HepG2 (cell line): ENCODE measurements around the gene FCHO2.

ENCODE experiments used
- EP300 ChIP-seq, 3 experiments: sonication (generic) in 1 of 3; formaldehyde crosslinking in 1 of 3; IDR thresholded peaks; 2 replicates each; pipeline versions ENCODE4 v1.5.1 to v1.6.1; 2011 to 2020; ENCODE audit warnings: low read depth in 2 of 3, low read length in 2 of 3, borderline replicate concordance in 1 of 3, improper control_type of control experiment in 1 of 3, mild to moderate bottlenecking in 1 of 3, missing genetic modification reagents in 1 of 3, moderate library complexity in 1 of 3
- KAT2B ChIP-seq: fragments of 150-350 bp; IDR thresholded peaks from 2 replicates; pipeline ENCODE4 v1.6.1; 2014; ENCODE audit warnings: low read depth, low read length, borderline replicate concordance
- RELA ChIP-seq: sonication (generic); formaldehyde crosslinking; IDR thresholded peaks from 2 replicates; pipeline ENCODE4 v1.4.0; 2020; ENCODE audit warnings: missing genetic modification reagents
- SMARCC2 ChIP-seq: fragments of 450-650 bp; IDR thresholded peaks from 2 replicates; pipeline ENCODE4 v1.6.1; 2017; ENCODE audit warnings: antibody characterized with exemption, mild to moderate bottlenecking
- SMC3 ChIP-seq: IDR thresholded peaks from 2 replicates; pipeline ENCODE4 v1.6.1; 2011; ENCODE audit warnings: low read length, improper control_type of control experiment
- SOX5 ChIP-seq: IDR thresholded peaks from 2 replicates; pipeline ENCODE4 v1.6.1; 2016; ENCODE audit warnings: borderline replicate concordance
- YY1 ChIP-seq: IDR thresholded peaks from 2 replicates; pipeline ENCODE4 v1.6.1; 2011; ENCODE audit warnings: low read length, low read depth, moderate library complexity, mild to moderate bottlenecking; ENCODE audit not compliant: insufficient read depth, insufficient replicate concordance
- ZNF124 ChIP-seq: sonication (generic); formaldehyde crosslinking; IDR thresholded peaks from 2 replicates; pipeline ENCODE4 v1.4.0; 2020; ENCODE audit warnings: missing genetic modification reagents
- TF ChIP-seq, protein P1 (sequence below): IDR thresholded peaks from 2 replicates; pipeline ENCODE4 v1.6.1; 2016
- TF ChIP-seq, protein P2 (sequence below): sonication (generic); formaldehyde crosslinking; IDR thresholded peaks from 2 replicates; pipeline ENCODE4 v1.5.1; 2020; ENCODE audit warnings: missing genetic modification reagents, mild to moderate bottlenecking, borderline replicate concordance
- TF ChIP-seq, protein P3 (sequence below): sonication (generic); formaldehyde crosslinking; conservative IDR thresholded peaks from 2 replicates; pipeline ENCODE4 v1.4.0; 2020; ENCODE audit warnings: mild to moderate bottlenecking, missing genetic modification reagents, moderate library complexity
- TF ChIP-seq, protein P4 (sequence below): sonication (generic); formaldehyde crosslinking; IDR thresholded peaks from 2 replicates; pipeline ENCODE4 v1.5.0; 2020; ENCODE audit warnings: mild to moderate bottlenecking, missing genetic modification reagents, moderate library complexity

DNA sequence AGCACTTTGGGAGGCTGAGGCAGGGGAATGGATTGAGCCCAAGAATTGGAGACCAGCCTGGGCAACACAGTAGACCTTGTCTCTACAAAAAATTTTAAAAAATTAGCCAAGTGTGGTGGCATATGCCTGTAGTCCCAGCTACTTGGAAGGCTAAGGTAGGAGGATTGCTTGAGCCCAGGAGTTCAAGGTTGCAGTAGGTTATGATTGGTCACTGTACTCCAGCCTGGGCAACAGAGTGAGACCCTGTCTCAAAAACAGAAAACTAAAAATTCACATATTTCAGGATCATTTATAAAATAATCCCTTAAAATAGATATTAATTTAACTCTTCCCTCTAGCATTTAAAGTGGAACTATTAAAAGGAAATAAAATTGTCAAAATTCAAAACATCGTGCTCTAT, 3.4 kb downstream of the FCHO2 start:
- no peak for TF ChIP-seq SMC3
- TF ChIP-seq, protein P1, sequence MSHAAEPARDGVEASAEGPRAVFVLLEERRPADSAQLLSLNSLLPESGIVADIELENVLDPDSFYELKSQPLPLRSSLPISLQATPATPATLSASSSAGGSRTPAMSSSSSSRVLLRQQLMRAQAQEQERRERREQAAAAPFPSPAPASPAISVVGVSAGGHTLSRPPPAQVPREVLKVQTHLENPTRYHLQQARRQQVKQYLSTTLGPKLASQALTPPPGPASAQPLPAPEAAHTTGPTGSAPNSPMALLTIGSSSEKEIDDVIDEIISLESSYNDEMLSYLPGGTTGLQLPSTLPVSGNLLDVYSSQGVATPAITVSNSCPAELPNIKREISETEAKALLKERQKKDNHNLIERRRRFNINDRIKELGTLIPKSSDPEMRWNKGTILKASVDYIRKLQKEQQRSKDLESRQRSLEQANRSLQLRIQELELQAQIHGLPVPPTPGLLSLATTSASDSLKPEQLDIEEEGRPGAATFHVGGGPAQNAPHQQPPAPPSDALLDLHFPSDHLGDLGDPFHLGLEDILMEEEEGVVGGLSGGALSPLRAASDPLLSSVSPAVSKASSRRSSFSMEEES (CRISPR knock-in tag), result no peak
- TF ChIP-seq RELA (CRISPR knock-in tag), result no peak
- TF ChIP-seq EP300 (IDR thresholded peaks at IDR 0.05; ENCODE audit: low read depth in 2 of 2, low read length in 2 of 2), result no peak
- TF ChIP-seq EP300 (CRISPR knock-in tag; IDR thresholded peaks at IDR 0.05; ENCODE audit: borderline replicate concordance), result no peak
- TF ChIP-seq, protein P2, sequence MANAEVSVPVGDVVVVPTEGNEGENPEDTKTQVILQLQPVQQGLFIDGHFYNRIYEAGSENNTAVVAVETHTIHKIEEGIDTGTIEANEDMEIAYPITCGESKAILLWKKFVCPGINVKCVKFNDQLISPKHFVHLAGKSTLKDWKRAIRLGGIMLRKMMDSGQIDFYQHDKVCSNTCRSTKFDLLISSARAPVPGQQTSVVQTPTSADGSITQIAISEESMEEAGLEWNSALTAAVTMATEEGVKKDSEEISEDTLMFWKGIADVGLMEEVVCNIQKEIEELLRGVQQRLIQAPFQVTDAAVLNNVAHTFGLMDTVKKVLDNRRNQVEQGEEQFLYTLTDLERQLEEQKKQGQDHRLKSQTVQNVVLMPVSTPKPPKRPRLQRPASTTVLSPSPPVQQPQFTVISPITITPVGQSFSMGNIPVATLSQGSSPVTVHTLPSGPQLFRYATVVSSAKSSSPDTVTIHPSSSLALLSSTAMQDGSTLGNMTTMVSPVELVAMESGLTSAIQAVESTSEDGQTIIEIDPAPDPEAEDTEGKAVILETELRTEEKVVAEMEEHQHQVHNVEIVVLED (CRISPR knock-in tag), result no peak
- no peak for TF ChIP-seq YY1
- TF ChIP-seq SOX5, result no peak
- no peak for TF ChIP-seq SMARCC2
- TF ChIP-seq, protein P3, sequence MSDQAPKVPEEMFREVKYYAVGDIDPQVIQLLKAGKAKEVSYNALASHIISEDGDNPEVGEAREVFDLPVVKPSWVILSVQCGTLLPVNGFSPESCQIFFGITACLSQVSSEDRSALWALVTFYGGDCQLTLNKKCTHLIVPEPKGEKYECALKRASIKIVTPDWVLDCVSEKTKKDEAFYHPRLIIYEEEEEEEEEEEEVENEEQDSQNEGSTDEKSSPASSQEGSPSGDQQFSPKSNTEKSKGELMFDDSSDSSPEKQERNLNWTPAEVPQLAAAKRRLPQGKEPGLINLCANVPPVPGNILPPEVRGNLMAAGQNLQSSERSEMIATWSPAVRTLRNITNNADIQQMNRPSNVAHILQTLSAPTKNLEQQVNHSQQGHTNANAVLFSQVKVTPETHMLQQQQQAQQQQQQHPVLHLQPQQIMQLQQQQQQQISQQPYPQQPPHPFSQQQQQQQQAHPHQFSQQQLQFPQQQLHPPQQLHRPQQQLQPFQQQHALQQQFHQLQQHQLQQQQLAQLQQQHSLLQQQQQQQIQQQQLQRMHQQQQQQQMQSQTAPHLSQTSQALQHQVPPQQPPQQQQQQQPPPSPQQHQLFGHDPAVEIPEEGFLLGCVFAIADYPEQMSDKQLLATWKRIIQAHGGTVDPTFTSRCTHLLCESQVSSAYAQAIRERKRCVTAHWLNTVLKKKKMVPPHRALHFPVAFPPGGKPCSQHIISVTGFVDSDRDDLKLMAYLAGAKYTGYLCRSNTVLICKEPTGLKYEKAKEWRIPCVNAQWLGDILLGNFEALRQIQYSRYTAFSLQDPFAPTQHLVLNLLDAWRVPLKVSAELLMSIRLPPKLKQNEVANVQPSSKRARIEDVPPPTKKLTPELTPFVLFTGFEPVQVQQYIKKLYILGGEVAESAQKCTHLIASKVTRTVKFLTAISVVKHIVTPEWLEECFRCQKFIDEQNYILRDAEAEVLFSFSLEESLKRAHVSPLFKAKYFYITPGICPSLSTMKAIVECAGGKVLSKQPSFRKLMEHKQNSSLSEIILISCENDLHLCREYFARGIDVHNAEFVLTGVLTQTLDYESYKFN (CRISPR knock-in tag), result no peak
- TF ChIP-seq ZNF124, result no peak
- TF ChIP-seq KAT2B, result no peak
- TF ChIP-seq, protein P4, sequence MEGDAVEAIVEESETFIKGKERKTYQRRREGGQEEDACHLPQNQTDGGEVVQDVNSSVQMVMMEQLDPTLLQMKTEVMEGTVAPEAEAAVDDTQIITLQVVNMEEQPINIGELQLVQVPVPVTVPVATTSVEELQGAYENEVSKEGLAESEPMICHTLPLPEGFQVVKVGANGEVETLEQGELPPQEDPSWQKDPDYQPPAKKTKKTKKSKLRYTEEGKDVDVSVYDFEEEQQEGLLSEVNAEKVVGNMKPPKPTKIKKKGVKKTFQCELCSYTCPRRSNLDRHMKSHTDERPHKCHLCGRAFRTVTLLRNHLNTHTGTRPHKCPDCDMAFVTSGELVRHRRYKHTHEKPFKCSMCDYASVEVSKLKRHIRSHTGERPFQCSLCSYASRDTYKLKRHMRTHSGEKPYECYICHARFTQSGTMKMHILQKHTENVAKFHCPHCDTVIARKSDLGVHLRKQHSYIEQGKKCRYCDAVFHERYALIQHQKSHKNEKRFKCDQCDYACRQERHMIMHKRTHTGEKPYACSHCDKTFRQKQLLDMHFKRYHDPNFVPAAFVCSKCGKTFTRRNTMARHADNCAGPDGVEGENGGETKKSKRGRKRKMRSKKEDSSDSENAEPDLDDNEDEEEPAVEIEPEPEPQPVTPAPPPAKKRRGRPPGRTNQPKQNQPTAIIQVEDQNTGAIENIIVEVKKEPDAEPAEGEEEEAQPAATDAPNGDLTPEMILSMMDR, result no peak
